Fibroblast of lung (primary cell): ENCODE measurements around the gene DOCK3.

Experiments used
- CTCF ChIP-seq, 2 donors: IDR thresholded peaks in 1 of 2; conservative IDR thresholded peaks in 1 of 2; 1 replicate in 1 of 2; 2 replicates in 1 of 2; pipeline ENCODE4 v1.5.1; 2011 to 2012; ENCODE audit warnings: low read length in 2 of 2, control low read depth in 1 of 2, inconsistent platforms in 1 of 2, low read depth in 1 of 2, mild to moderate bottlenecking in 1 of 2
- EZH2 ChIP-seq: IDR thresholded peaks from 2 replicates; pipeline ENCODE4 v1.5.1; 2012; ENCODE audit warnings: low read length, control low read depth, mild to moderate bottlenecking; ENCODE audit errors: missing control alignments

- TF ChIP-seq CTCF (conservative IDR thresholded peaks at IDR 0.05 in 1 of 2, IDR thresholded peaks at IDR 0.05 in 1 of 2; ENCODE audit: low read depth in 1 of 2, low read length in 2 of 2), result no peak
- TF ChIP-seq EZH2, result no peak
These were observed 725.4 kb downstream of the DOCK3 start for GRCh38 chr3:51400166-51400565.
